HCT116 (cell line): ENCODE measurements around the gene PCSK6. TPM values are rescaled to one million over a fixed set of nuclear protein-coding genes. Genes with fewer than 3 reads are reported as not detected.

Experiments used
- ATAC-seq: fragments of 200-7000 bp; cut with Tn5 transposase; 2 replicates; pipeline ENCODE4 v1.9.1; 2020; ENCODE audit warnings: mild to moderate bottlenecking, moderate library complexity
- BruUV-seq: library from RNA; stranded (reverse); fragments of 400-500 nt; replicated peaks from 2 replicates; lab custom pipeline; 2021; lab: Mats Ljungman, UMichigan
- CTCF ChIA-PET: fragments of 300-600 bp; sonication (Branson Sonifier 250); formaldehyde crosslinking; loops from one replicate; lab custom pipeline; 2021; ENCODE audit warnings: antibody characterized with exemption; lab: Charles Lee
- POLR2A ChIA-PET: fragments of 300-600, 350-600 bp; sonication (Branson Sonifier 250); formaldehyde crosslinking; loops from one replicate; lab custom pipeline; 2021; ENCODE audit warnings: antibody characterized with exemption; lab: Charles Lee
- RAD21 ChIA-PET, 2 experiments: fragments of 300-600 bp; sonication (Branson Sonifier 250); formaldehyde crosslinking; loops; one replicate each; lab custom pipeline; 2023; ENCODE audit warnings: low total read pairs in 2 of 2; ENCODE audit not compliant: uncharacterized antibody in 2 of 2, unreplicated experiment in 2 of 2, low non-redundant PET in 1 of 2; lab: Charles Lee
- DNase-seq: peaks from one replicate; pipeline ENCODE4 v3.0.0-alpha.2; 2010; ENCODE audit warnings: low read depth, low spot score
- H2AFZ ChIP-seq: fragments of 200-600 bp; shearing (Covaris generic), sonication (generic); 2 replicates; pipeline ENCODE4 v1.6.1; 2017; ENCODE audit warnings: low read depth, mixed run types, mixed read lengths, antibody characterized with exemption, low read length; ENCODE audit not compliant: poor library complexity, severe bottlenecking
- H3K27ac ChIP-seq: 2 replicates; pipeline ENCODE4 v1.5.1; 2012; ENCODE audit warnings: low read depth, low read length
- H3K27me3 ChIP-seq: fragments of 200-600 bp; sonication (generic); 2 replicates; pipeline ENCODE4 v1.6.1; 2016; ENCODE audit warnings: mixed run types, low read length, mixed read lengths; ENCODE audit not compliant: insufficient read depth
- H3K36me3 ChIP-seq, 2 experiments: fragments of 200-500 bp in 1 of 2; fragments of 200-600 bp in 1 of 2; sonication (Bioruptor generic) in 1 of 2; sonication (generic) in 1 of 2; 2 replicates each; pipeline versions ENCODE4 v1.5.1 to v1.6.1; 2014 to 2016; ENCODE audit warnings: low read length in 2 of 2, inconsistent platforms in 1 of 2, mixed read lengths in 1 of 2, mixed run types in 1 of 2; ENCODE audit not compliant: insufficient read depth in 2 of 2, control insufficient read depth in 1 of 2
- H3K4me1 ChIP-seq, 2 experiments: fragments of 200-600 bp in 1 of 2; sonication (generic) in 1 of 2; 2 replicates each; pipeline versions ENCODE4 v1.5.1 to v1.6.1; 2012 to 2017; ENCODE audit warnings: low read length in 2 of 2, inconsistent platforms in 1 of 2, mild to moderate bottlenecking in 1 of 2, mixed read lengths in 1 of 2, mixed run types in 1 of 2, moderate library complexity in 1 of 2; ENCODE audit not compliant: insufficient read depth in 2 of 2, control insufficient read depth in 1 of 2
- H3K4me2 ChIP-seq: fragments of 200-600 bp; sonication (generic); 2 replicates; pipeline ENCODE4 v1.6.1; 2017; ENCODE audit warnings: mixed run types, low read length, mixed read lengths
- H3K4me3 ChIP-seq, 2 experiments: fragments of 200-600 bp in 1 of 2; sonication (generic) in 1 of 2; replicated peaks in 1 of 2; 2 replicates each; pipeline ENCODE4 v1.5.1; 2011 to 2016; ENCODE audit warnings: low read length in 2 of 2, control low read depth in 1 of 2, low read depth in 1 of 2, mild to moderate bottlenecking in 1 of 2, mixed read lengths in 1 of 2, mixed run types in 1 of 2
- H3K79me2 ChIP-seq: fragments of 200-600 bp; sonication (generic); 2 replicates; pipeline ENCODE4 v1.6.1; 2017; ENCODE audit warnings: mild to moderate bottlenecking, mixed run types, low read length, moderate library complexity, mixed read lengths; ENCODE audit not compliant: insufficient read depth
- H3K9ac ChIP-seq: fragments of 200-600 bp; sonication (generic); 2 replicates; pipeline ENCODE4 v1.6.1; 2016; ENCODE audit warnings: low read length, mixed read lengths
- H3K9me2 ChIP-seq: fragments of 200-600 bp; sonication (generic), shearing (Covaris generic); 2 replicates; pipeline ENCODE4 v1.6.1; 2017; ENCODE audit warnings: mixed run types, mild to moderate bottlenecking, moderate library complexity; ENCODE audit not compliant: insufficient read depth
- H3K9me3 ChIP-seq, 2 experiments: fragments of 200-500 bp in 1 of 2; fragments of 200-600 bp in 1 of 2; sonication (Bioruptor generic) in 1 of 2; sonication (generic) in 1 of 2; 2 replicates each; pipeline ENCODE4 v1.6.1; 2014 to 2017; ENCODE audit warnings: low read length in 2 of 2, mixed read lengths in 2 of 2, inconsistent platforms in 1 of 2, low read depth in 1 of 2, mild to moderate bottlenecking in 1 of 2, mixed run types in 1 of 2, moderate library complexity in 1 of 2; ENCODE audit not compliant: control insufficient read depth in 1 of 2, insufficient read depth in 1 of 2
- H4K20me1 ChIP-seq: fragments of 200-600 bp; sonication (generic), shearing (Covaris generic); 2 replicates; pipeline ENCODE4 v1.6.1; 2017; ENCODE audit warnings: mixed run types, mild to moderate bottlenecking, moderate library complexity; ENCODE audit not compliant: insufficient read depth
- ATF3 ChIP-seq: IDR thresholded peaks from 2 replicates; pipeline ENCODE4 v1.6.1; 2012
- CBX3 ChIP-seq: IDR thresholded peaks from 2 replicates; pipeline ENCODE4 v1.6.1; 2012; ENCODE audit warnings: low read depth
- EGR1 ChIP-seq: IDR thresholded peaks from 2 replicates; pipeline ENCODE4 v1.6.1; 2012; ENCODE audit warnings: low read depth
- JUND ChIP-seq: IDR thresholded peaks from 2 replicates; pipeline ENCODE4 v1.6.1; 2012
- POLR2A ChIP-seq: IDR thresholded peaks from 2 replicates; pipeline ENCODE4 v1.7.0; 2011; ENCODE audit warnings: borderline replicate concordance; ENCODE audit not compliant: insufficient read depth, insufficient read length; ENCODE audit errors: extremely low read depth
- POLR2AphosphoS5 ChIP-seq: IDR thresholded peaks from 2 replicates; pipeline ENCODE4 v1.6.1; 2011; ENCODE audit warnings: mild to moderate bottlenecking, low read depth, low read length, moderate library complexity
- SIN3A ChIP-seq: IDR thresholded peaks from 2 replicates; pipeline ENCODE4 v1.6.1; 2012; ENCODE audit warnings: low read depth
- intact Hi-C: fragments of 100-400 bp; cut with micrococcal nuclease; formaldehyde crosslinking; loops from 2 replicates; pipeline ENCODE4 v1.10.0; 2022
- total RNA-seq: library from RNA; stranded (reverse); gene quantifications from one replicate; pipeline ENCODE4 v1.2.1, GENCODE V29; 2021; ENCODE audit not compliant: unreplicated experiment
- TF ChIP-seq, protein P1 (sequence below): IDR thresholded peaks from 2 replicates; pipeline ENCODE4 v1.6.1; 2012
- TF ChIP-seq, protein P2 (sequence below): IDR thresholded peaks from 2 replicates; pipeline ENCODE4 v1.6.1; 2011; ENCODE audit warnings: mild to moderate bottlenecking, low read length, moderate library complexity; ENCODE audit not compliant: insufficient replicate concordance; ENCODE audit errors: extremely low read depth

PCSK6 gene
- total RNA-seq, 1 experiment from 2014 or later: 13.5 TPM

DNA sequence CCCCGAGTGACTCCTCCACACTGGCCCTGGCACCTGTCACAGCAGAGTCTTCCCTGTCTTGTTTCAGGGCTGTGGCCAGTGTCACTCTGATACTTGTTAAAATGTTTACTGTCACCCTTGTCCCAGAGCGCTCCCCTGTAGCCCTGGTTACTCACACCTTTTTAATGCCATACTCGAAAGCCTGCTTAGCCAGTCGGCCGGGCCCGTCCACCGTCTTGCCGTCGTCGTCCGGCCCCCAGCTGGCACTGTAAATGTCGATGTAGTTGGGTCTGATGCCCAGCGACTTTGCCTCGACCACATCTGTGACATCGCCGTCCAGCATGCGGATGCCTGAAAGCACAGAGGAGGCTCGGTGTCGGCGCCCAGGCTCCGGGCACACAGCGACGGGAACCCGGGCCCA is 91.3 kb downstream of the PCSK6 start:
- Histone ChIP-seq H3K4me3 (no peak overlapping the region), H2AFZ (no peak overlapping the region), H3K9me2 (no peaks in the 10 kb centered on the region), H3K36me3 (no peaks in the 10 kb centered on the region), H3K4me2 (no peak overlapping the region), H3K4me1 (no peaks in the 10 kb centered on the region), H3K79me2 (no peaks in the 10 kb centered on the region), H4K20me1 (no peaks in the 10 kb centered on the region), H3K9me3 (no peaks in the 10 kb centered on the region)
- DNase-seq: no peak
- no peak for ATAC-seq
- BruUV-seq: no TSS peak
- CTCF ChIA-PET: no interaction called here
- TF ChIP-seq, protein P1, sequence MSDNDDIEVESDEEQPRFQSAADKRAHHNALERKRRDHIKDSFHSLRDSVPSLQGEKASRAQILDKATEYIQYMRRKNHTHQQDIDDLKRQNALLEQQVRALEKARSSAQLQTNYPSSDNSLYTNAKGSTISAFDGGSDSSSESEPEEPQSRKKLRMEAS: no peak
- TF ChIP-seq POLR2A (no peak), POLR2AphosphoS5 (no peak), CBX3 (no peak), ATF3 (no peak), JUND (no peak), SIN3A (no peak), EGR1 (no peak)
- TF ChIP-seq, protein P2, sequence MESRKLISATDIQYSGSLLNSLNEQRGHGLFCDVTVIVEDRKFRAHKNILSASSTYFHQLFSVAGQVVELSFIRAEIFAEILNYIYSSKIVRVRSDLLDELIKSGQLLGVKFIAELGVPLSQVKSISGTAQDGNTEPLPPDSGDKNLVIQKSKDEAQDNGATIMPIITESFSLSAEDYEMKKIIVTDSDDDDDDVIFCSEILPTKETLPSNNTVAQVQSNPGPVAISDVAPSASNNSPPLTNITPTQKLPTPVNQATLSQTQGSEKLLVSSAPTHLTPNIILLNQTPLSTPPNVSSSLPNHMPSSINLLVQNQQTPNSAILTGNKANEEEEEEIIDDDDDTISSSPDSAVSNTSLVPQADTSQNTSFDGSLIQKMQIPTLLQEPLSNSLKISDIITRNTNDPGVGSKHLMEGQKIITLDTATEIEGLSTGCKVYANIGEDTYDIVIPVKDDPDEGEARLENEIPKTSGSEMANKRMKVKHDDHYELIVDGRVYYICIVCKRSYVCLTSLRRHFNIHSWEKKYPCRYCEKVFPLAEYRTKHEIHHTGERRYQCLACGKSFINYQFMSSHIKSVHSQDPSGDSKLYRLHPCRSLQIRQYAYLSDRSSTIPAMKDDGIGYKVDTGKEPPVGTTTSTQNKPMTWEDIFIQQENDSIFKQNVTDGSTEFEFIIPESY: no peak
- TF ChIP-seq, all 23 proteins: peak for 0
- H3K9ac ChIP-seq: no peak overlapping the region
- POLR2A ChIA-PET: no interaction called here
- H3K27ac ChIP-seq: no peak overlapping the region
- RAD21 ChIA-PET: no interaction called here
- intact Hi-C loops: no loop called here
- no peaks in the 10 kb centered on the region for H3K27me3 ChIP-seq
